CD4-positive, alpha-beta T cell treated with Interferon alpha-2 for 1 hour (primary cell): Measurements from ENCODE around the gene ATP5F1E.

Experiments
- DNase-seq, 2 donors: peaks; one replicate each; pipeline ENCODE4 v3.0.0-alpha.2; 2020 to 2022

Gene ATP5F1E

GRCh38 chr20:59004763-59005522, 27.2 kb downstream of the ATP5F1E start:
- peak; percentile 52 to 74 for DNase-seq

- peak; percentile 66 to 85 for DNase-seq
Observed at GRCh38 chr20:59004493-59004762, 27.7 kb downstream of the ATP5F1E start.

DNA sequence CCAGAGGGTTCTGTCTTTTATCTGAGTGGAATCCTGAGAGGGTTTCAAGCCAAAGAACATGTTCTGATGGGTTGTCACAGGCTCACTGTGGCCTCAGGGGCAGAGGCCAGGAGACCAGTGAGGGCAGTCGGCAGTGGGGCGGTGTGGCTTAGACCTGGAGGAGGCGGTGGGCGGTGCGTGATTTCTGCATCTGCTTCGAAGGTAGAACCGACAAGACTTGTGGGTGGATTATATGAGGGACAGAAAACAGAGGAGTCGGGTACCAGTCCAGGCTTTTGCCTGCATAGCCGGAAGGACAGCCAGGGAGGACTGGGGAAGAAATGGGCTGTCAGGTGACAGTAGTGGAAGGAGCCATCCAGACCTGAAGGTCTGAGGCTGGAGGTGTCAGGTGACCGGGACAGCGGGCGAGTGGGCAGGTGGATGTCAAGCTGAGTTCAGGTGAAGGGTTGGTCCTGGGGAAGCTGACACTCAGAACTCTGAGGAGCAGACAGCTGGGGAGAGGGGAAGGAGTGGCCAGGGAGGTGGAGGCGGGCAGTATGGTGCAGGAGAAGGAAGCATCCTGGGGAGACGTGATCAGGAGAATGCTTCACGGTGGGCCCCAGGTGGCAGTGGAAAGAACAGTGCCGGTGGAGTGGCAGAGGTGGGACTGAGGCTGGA, 28.2 kb downstream of the ATP5F1E start:
- DNase-seq = no peak

- DNase-seq = no peak
Observed at GRCh38 chr20:59002874-59003399, 29.2 kb downstream of the ATP5F1E start.

DNA sequence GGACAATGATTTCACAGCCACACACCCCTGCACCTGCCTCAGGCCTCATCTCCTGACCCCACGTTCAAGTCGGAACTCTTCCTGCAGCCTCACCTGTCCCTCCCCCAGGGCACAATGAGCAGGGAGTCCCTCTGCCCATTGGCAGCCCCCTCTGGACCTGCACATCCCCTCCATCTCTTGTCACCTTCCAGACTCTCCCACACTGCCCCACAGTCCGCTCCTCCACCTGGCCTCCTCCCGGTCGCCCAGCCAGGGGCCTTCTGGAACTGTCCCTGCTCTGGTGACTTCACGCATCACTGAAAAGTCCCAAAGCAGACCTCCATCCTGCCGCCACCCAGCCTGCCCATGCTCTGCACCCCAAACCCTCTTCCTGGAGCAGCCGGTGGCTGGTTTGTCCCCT, 29.7 kb downstream of the ATP5F1E start:
- DNase-seq = no peak

GRCh38 chr20:59001449-59002171, 30.5 kb downstream of the ATP5F1E start:
- DNase-seq = no peak

- DNase-seq = no peak
Observed at GRCh38 chr20:59001068-59001448, 31.1 kb downstream of the ATP5F1E start.

DNA sequence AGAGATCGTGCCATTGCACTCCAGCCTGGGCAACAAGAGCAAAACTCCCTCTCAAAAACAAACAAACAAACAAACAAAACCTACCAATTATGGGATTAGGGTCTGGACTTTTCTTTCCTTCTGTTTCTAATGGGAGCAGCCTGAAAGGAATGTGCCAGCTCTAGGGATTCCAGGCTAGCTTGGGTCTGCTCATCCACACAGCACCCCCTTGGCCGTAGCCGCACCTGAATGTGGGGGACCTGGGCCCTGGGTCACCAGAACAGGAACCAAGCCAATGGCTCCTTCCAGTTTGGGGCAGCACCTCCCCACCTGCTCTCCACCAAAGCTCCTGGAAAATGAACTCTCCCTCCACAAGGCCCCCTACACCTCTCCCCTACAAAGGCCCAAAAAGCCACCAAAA, 31.8 kb downstream of the ATP5F1E start:
- DNase-seq = no peak

DNA sequence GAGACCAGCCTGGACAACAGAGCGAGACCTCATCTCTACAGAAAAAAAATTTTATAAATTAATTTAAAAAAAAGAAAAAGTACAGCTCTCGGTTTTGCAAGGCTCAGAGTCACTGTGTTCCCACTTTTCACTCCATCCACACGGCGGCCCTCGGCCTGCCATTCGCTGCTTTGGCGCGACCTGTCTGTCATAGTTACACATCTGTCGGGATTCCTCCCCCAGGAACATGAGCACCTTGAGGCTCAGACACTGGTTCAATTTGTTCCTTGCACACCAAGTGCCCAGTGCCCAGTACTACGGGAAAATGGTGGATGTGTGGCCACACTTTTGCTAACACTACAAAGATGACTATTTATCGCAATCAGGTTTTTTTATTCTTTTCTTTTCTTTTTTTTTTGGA, 33.5 kb downstream of the ATP5F1E start:
- no peak for DNase-seq

DNA sequence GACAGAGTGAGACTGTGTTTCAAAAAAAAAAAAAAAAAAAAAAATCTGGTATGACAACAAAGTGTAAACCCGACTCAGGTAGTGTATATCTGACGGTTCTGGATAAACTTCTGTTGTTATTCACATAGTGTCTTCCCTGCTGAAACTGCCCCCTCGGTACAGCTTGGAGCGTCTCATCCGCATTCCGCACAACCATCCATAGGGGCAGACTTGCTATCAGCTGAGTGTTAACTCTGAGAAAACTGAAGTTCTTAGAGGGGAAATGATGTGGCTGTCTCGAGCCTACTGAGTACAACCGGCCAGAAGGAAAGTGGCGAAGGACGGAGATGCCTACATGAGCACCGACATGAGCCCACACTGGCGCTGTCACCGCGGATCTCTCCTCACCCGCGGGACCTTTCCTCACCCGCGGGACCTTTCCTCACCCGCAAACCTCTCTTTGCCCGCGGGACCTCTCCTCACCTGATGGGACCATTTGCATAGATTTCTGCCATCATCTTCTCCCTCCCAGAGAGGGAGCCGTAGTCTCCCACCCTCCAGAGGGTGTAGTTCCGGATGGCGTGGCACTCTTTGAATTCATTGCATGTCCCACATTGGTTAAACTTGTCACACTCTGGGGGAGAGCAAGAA, 34.9 kb downstream of the ATP5F1E start:
- DNase-seq = no peak

- no peak for DNase-seq
Observed at GRCh38 chr20:58996226-58996611, 35.9 kb downstream of the ATP5F1E start.

- DNase-seq = no peak
Observed at GRCh38 chr20:58995461-58996225, 36.5 kb downstream of the ATP5F1E start.

DNA sequence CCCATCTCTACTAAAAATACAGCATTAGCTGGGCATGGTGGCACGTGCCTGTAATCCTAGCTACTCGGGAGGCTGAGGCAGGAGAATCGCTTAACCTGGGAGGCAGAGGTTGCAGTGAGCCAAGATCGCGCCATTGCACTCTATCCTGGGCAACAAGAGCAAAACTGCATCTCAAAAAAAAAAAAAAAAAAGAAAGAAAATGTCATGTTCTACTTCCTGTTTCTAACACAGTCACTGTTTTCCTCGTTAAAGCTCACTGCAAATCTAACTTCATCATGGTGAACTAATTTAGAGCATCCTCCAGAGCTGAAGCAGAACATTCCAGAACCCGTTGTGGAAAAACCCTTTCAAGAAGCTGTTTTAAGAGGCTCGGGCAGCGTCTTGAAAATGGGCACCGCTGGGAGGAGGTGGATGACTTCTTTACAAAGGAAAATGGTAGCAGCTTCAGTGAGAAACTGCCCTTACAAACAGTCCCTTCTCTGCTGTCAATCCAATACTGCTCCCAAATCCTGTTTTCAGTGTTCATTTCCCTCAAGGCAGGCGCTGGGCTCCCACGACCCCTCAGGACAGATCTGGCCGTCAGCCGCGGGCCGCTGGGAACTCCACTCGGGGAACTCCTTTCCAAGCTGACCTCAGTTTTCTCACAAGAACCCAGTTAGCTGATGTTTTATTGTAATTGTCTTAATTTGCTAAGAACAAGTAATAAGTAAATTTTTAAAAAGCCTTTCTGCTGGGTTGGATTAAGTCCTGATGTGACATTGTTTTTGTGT, 37.6 kb downstream of the ATP5F1E start:
- DNase-seq = no peak

GRCh38 chr20:58993332-58994248, 38.5 kb downstream of the ATP5F1E start:
- DNase-seq = no peak

DNA sequence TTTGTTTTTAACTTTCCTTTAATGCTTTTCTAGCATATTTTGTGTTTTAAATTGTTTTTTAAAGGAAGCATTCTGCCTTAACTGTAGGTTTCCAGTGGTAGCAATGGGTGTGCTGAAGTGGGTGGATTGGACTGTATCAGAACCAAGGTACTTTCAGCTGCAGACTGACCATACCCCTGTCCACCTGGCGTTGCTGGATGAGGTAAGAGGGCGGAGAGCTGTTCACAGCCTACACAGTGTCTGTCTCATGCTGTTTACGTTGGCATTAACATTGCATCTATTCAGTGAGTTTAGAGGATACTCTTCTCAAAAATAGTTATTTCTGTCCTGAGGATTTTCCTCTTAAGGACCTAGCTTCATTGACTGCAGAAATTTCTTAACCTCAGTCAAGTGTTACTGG, 39.2 kb downstream of the ATP5F1E start:
- no peak for DNase-seq

DNA sequence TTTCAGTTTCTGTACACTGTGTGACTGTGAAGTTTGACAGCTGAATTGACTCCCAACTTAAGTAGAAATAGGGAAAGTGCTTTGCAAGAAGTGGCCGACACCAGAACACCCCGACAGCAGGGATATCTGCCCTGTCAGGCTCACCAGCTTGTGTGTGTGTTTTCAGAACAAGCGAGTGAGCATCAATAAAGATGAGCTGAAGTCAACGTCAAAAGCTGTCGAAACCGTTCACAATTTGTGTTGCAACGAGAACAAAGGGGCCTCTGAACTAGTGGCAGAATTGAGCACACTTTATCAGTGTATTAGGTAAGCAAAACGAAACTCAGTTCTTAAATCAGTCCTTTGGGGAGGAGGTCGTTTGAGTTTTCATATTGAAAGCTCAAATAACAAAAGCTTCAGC, 40.4 kb downstream of the ATP5F1E start:
- no peak for DNase-seq

- DNase-seq = no peak
Observed at GRCh38 chr20:58990651-58991445, 41.3 kb downstream of the ATP5F1E start.

- DNase-seq = no peak
Observed at GRCh38 chr20:58989196-58989595, 42.9 kb downstream of the ATP5F1E start.

DNA sequence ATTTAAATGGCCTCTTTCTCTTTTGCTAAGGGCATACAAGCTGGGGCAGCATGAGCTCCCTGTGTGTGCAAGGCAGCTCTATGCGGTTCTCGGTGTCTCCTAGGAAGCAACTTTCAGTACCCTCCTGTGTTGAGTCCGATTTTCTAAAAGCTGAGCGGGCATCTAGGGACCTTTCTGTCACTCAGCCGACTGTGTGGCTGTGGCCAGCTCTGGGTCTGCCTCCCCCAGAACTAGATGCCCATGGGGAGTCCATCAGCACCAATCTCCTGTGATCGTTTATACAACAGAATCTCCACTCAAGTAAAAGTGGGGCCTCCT, 43.6 kb downstream of the ATP5F1E start:
- DNase-seq = no peak
